NCI-H82 treated with DMSO at 0.1 percent for 48 hours (cell line): ENCODE data around the gene GNA15.

Source experiments
- DNase-seq: peaks from one replicate; lab custom pipeline; 2025; ENCODE audit not compliant: unreplicated experiment; lab: John Stamatoyannopoulos, UW

Gene GNA15

GRCh38 chr19:3106509-3107141, 29.2 kb upstream of the GNA15 start:
- no peak for DNase-seq

DNA sequence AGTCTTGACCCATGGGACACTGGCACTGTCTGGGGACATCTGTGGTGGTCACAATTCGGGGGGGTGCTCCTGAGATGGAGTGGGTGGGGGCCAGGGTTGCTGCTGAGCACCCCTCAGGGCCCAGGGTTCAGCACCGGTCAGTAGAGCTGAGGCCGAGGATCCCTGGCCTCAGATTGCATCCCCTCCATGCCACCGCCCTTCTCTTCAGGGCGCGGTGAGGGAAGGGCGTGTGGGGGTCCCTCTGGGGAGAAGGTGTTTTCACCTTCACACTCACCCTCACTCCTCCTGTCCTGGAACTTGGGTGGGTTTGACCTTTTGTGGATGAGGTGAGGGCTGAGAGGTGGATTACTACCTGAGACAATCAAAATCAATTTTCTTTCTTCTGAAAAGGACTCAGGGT, 28.2 kb upstream of the GNA15 start:
- no peak for DNase-seq

DNA sequence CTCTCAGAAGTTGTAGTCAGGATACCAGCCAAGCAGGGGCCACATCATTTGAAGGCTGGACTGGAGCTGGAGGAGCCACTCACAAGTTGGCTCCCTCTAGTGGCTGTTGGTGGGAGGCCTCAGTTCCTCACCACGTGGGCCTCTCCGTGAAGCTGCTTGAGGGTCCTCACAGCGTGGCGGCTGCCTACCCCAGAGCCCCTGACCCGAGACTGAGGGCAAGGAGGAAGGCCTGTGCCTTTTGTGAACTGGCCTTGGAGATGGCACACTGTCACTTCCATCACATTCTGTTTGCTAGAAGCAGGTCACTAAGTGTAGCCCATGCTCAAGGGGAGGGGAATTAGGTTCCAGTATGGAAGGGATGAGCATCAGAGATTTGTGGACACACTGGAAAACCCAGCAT, 27.1 kb upstream of the GNA15 start:
- peak; percentile 43 for DNase-seq

GRCh38 chr19:3109491-3109890, 26.3 kb upstream of the GNA15 start:
- DNase-seq = no peak

GRCh38 chr19:3110126-3110825, 25.6 kb upstream of the GNA15 start:
- DNase-seq = no peak

DNA sequence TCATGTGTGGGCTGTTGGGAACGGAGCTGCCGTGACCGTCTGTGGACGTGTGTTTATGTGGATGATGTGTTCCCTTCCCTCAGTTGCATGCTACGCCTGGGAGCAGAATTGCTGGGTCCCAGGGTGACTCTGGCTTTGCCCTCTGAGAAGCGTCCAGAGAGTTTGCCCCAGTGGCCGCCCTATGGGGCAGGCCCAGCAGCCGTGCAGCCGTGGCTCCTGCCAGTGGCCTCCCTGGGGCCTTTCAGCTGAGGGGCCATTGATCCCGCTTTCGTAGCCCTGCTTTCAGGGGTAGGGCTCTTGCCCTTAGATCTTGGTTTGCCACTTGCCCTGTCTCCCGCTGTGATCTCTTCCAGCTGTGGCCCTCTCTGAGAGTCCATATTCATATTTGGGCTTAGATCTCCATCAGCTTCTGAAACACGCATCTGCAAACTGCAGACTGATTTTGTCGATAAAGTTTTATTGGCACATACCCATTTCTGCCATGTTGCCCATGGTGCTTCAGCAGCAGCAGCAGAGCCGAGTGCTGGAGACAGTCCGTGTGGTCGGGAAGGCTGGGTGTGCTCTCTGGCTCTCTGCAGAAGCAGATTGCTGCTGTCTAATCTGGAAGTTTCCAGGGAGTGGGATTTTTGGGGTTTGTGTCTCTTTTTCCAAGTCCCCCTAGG, 24.1 kb upstream of the GNA15 start:
- DNase-seq = no peak

DNA sequence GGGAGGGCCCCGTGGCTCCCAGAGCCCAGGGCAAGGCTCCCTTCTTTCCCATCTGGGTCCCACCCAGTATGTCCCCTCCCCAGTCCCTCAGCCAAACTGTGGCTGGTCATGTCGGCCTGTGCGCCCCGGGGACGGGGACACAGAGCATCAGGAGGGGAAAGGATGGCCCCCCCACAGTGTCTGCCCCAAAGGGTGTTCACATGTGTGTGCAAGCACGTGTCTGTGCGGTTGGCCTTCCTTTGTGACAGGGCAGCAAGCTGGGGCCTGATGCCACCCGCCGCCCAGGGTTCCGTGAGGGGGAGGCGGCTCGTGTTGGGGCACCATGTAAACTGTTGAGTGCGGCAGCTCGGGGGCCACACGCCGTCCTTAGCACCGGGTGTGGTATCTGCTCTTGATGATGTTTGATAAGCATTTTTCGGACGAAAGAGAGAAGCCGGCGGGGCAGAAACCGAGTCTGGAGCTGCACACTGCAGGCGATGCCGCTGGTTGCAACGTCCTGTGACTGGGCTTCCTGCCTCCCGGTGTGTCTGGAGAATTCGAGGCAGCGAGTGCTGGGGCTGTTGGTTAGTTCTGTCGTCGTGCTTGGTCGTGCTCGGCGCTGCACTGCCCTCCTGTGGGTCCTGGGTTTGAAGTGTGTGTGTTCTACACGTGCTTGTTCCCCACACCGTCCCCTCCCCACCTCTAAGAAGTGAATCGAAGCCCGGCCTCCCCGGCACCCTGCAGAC, 23.3 kb upstream of the GNA15 start:
- no peak for DNase-seq

DNA sequence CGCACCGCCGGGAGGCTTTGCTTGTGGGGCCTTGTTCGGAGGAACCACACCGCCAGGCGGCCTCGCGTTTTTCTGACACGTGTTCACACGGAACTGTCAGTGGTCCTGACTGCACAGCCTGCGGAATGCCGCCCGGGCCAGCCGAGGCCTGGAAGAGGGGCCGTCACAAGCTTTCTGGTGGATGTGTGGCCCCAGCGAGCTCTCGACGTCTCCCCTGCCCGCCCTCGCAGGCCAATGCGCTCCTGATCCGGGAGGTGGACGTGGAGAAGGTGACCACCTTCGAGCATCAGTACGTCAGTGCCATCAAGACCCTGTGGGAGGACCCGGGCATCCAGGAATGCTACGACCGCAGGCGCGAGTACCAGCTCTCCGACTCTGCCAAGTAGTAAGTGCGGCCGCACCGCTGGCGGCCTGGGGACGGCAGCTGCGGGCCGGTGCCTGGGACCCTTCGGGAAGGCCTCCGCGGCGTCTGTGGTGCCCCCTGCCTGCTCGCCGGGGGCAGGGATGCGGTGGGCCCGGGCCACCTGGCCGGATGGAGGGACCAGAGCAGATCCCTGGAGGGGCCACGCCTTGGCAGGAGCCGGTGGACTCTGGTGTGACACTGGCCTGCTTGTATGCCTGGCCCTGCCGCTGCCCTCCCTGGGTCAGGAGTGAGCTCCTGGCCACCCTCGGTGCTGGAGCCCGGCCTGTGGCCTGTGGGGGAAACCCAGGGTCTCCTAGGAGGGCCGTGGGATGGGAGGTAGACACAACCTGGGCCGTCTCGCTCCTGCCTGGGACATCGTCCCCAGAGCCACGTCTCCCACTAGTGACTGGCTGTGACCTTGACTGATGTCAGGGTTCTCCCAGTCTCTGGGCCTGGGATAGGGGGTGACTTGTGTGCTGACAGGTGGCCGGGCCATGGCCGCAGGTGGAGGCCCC, 22.5 kb upstream of the GNA15 start:
- DNase-seq = no peak

- DNase-seq = no peak
Observed at GRCh38 chr19:3114018-3114726, 21.7 kb upstream of the GNA15 start.

DNA sequence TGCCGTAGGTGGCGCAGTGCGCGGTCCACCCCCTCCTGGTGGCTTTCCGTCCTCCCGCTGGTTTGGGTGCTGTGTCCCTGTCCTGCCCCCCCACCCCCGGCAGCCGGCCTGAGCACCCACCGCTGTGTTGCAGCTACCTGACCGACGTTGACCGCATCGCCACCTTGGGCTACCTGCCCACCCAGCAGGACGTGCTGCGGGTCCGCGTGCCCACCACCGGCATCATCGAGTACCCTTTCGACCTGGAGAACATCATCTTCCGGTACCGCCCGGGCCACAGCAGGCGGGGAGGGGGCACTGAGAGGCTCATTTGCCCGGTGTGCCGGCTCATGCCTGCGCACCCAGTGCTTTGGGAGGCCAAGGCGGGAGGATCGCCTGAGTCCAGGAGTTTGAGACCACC, 21.0 kb upstream of the GNA15 start:
- no peak for DNase-seq

GRCh38 chr19:3115411-3115810, 20.4 kb upstream of the GNA15 start:
- DNase-seq = no peak

DNA sequence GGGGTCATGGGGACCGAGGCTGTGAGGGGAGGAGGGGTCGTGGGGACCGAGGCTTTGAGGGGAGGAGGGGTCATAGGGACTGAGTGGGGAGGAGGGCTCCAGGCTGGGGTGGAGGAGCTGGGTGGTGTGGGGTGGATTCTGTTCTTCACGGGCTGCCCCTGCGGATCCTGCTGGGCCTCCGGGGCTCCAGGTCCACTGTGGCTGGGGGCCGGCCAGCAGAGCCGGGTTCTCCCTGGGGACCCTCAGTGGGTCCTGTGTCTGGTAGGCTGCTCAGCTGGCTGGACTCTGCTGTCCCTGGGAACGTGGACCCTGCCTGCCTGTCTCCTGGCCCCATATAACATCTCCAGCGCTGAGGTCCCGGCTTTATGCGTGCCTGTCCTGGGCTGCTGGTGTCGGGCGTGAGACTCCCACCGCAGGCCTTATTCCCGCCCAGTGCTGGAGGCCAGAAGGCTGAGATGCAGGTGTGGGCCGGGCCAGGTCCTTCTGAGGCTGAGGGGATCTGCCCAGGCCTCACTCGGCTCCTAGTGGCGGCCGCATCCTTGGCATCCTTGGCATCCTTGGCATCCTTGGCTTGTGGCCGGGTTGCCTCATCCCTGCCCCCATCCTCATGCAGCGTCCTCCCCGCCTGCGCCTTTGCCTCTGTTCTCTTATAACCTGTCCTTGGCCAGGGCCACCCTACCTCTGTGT, 19.8 kb upstream of the GNA15 start:
- no peak for DNase-seq

- no peak for DNase-seq
Observed at GRCh38 chr19:3116621-3117020, 19.2 kb upstream of the GNA15 start.

- DNase-seq = no peak
Observed at GRCh38 chr19:3117716-3118115, 18.1 kb upstream of the GNA15 start.

DNA sequence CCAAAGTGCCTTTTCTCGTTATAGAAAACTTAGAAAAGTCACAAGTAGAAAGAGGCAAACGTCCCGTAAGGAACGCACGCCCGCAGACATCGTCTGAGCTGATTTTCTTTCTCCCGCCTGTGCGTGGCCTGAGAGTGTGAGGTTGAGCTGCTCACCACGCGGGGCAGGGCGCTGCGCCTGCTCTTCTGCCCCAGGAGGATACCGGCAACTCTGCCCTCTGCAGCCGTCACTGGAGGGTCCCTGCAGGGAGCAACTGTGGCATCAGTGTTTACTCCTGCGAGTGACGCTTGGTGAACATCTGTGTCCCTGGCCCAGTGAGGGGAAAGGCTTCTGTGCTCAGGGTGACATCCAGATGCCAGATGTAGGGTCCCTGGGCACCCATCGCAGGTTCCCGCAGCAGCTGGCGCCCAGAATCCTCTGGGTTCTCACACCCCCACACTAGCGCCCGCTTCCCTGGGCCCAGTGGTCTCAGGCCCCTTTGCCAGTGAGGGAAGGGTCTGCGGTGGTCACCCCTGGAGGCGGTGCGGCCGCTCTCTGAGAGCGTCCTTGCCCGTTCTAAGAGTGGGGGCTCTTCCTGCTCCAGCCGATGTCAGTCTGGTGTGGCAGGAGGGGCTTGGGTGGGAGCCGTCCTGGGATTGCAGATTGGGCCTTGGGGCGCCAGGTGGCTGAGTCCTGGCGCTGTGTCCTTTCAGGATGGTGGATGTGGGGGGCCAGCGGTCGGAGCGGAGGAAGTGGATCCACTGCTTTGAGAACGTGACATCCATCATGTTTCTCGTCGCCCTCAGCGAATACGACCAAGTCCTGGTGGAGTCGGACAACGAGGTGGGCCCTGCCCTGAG, 17.4 kb upstream of the GNA15 start:
- no peak for DNase-seq

DNA sequence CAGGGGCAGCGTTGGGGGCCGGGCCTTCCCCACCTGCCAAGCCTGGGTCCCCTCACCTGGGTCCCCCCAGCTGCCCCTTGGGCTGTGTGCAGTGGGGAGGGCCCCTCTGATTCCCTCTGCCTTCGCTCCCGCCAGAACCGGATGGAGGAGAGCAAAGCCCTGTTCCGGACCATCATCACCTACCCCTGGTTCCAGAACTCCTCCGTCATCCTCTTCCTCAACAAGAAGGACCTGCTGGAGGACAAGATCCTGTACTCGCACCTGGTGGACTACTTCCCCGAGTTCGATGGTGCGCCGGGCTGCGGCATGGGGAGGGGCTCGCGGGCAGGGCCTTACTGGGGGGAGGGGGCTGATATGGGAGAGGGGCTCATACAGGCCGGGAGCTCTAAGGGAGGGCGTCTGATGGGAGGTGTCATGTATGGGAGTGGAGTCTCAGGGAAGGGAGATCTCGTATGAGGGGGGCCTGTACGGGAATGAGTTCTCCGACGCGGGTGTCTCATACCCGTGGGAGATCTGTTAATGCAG, 16.7 kb upstream of the GNA15 start:
- no peak for DNase-seq

GRCh38 chr19:3119693-3120380, 16.0 kb upstream of the GNA15 start:
- DNase-seq = no peak
